Muscle of arm (tissue), 12 donors: ENCODE data around the gene OVOL1. TPM values are rescaled to one million over a fixed set of nuclear protein-coding genes. Genes with fewer than 3 reads are reported as not detected.

Experiments used
- DNase-seq: peaks from one replicate; pipeline ENCODE4 v3.0.0-alpha.2; 2013
- polyA plus RNA-seq, 12 donors: library from polyadenylated mRNA; unstranded; fragments of 120-200 nt; gene quantifications; one replicate each; pipeline ENCODE4 v1.2.1, GENCODE V29; 2013; ENCODE audit not compliant: insufficient read length in 12 of 12

The OVOL1 gene
- polyA plus RNA-seq, 12 donors: 0.07 to 8.2 (median 0.44) TPM; not detected in 5

GRCh38 chr11:65790902-65791650 is 4.2 kb downstream of the OVOL1 start:
- no peak for DNase-seq

- no peak for DNase-seq
Observed at GRCh38 chr11:65791719-65792213, 4.9 kb downstream of the OVOL1 start.

- no peak for DNase-seq
Observed at GRCh38 chr11:65792456-65792855, 5.6 kb downstream of the OVOL1 start.

GRCh38 chr11:65793144-65793581 is 6.3 kb downstream of the OVOL1 start:
- DNase-seq: no peak

- DNase-seq: no peak
Observed at GRCh38 chr11:65793625-65794400, 7.0 kb downstream of the OVOL1 start.

- DNase-seq: no peak
Observed at GRCh38 chr11:65794570-65795510, 8.0 kb downstream of the OVOL1 start.

GRCh38 chr11:65796726-65797601 is 10.1 kb downstream of the OVOL1 start:
- DNase-seq: no peak

GRCh38 chr11:65797711-65798110 is 10.8 kb downstream of the OVOL1 start:
- DNase-seq: no peak

GRCh38 chr11:65798882-65799281 is 12.0 kb downstream of the OVOL1 start:
- DNase-seq: no peak

- DNase-seq: no peak
Observed at GRCh38 chr11:65801153-65801987, 14.5 kb downstream of the OVOL1 start.

- no peak for DNase-seq
Observed at GRCh38 chr11:65802841-65803240, 16.0 kb downstream of the OVOL1 start.

GRCh38 chr11:65803797-65804492 is 17.1 kb downstream of the OVOL1 start:
- DNase-seq: no peak

GRCh38 chr11:65806979-65807378 is 20.1 kb downstream of the OVOL1 start:
- no peak for DNase-seq

GRCh38 chr11:65808744-65809341 is 22.0 kb downstream of the OVOL1 start:
- DNase-seq: no peak

GRCh38 chr11:65809496-65809895 is 22.6 kb downstream of the OVOL1 start:
- no peak for DNase-seq

GRCh38 chr11:65810046-65810868 is 23.4 kb downstream of the OVOL1 start:
- no peak for DNase-seq

GRCh38 chr11:65811764-65812475 is 25.1 kb downstream of the OVOL1 start:
- no peak for DNase-seq
